Measurements from ENCODE around the gene SMIM38.

DNA sequence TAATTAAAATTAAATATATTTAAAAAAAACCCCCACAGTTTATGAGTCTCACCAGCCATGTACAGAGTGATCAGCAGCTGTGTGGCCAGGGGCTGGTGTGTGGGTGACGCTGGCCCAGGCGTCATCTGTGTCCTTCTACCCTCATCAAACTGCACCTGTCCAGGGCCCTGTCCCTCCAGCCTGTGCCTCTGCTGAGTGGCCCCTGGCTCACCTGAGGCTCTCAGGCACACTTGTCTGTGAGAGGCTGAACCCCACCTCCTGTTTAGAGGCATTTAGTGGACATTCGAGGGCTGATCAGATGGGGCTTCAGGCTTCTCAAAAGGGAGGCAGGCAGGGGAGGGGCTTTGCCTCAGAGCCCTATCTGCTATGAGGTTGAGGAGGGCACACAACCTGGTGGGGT, 29.9 kb upstream of the SMIM38 start:
- TF ChIP-seq, protein P1, sequence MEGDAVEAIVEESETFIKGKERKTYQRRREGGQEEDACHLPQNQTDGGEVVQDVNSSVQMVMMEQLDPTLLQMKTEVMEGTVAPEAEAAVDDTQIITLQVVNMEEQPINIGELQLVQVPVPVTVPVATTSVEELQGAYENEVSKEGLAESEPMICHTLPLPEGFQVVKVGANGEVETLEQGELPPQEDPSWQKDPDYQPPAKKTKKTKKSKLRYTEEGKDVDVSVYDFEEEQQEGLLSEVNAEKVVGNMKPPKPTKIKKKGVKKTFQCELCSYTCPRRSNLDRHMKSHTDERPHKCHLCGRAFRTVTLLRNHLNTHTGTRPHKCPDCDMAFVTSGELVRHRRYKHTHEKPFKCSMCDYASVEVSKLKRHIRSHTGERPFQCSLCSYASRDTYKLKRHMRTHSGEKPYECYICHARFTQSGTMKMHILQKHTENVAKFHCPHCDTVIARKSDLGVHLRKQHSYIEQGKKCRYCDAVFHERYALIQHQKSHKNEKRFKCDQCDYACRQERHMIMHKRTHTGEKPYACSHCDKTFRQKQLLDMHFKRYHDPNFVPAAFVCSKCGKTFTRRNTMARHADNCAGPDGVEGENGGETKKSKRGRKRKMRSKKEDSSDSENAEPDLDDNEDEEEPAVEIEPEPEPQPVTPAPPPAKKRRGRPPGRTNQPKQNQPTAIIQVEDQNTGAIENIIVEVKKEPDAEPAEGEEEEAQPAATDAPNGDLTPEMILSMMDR (conservative IDR thresholded peaks at IDR 0.05; ENCODE audit: low read depth, low read length): no peak
- TF ChIP-seq POLR2A (IDR thresholded peaks at IDR 0.05; ENCODE audit: low read depth, low read length) (no peak), MAFK (IDR thresholded peaks at IDR 0.05; ENCODE audit: low read depth, low read length) (no peak), BHLHE40 (IDR thresholded peaks at IDR 0.05; ENCODE audit: low read depth, low read length) (no peak), MAZ (IDR thresholded peaks at IDR 0.05; ENCODE audit: borderline replicate concordance, low read depth, low read length) (no peak), SMC3 (IDR thresholded peaks at IDR 0.05; ENCODE audit: low read depth, low read length) (no peak), MXI1 (IDR thresholded peaks at IDR 0.05; ENCODE audit: borderline replicate concordance, low read depth, low read length) (no peak), NFE2L2 (IDR thresholded peaks at IDR 0.05; ENCODE audit: low read depth, low read length) (no peak), RAD21 (IDR thresholded peaks at IDR 0.05; ENCODE audit: low read length) (no peak), CEBPB (IDR thresholded peaks at IDR 0.05; ENCODE audit: low read depth, low read length) (no peak)
- TF ChIP-seq, protein P2, sequence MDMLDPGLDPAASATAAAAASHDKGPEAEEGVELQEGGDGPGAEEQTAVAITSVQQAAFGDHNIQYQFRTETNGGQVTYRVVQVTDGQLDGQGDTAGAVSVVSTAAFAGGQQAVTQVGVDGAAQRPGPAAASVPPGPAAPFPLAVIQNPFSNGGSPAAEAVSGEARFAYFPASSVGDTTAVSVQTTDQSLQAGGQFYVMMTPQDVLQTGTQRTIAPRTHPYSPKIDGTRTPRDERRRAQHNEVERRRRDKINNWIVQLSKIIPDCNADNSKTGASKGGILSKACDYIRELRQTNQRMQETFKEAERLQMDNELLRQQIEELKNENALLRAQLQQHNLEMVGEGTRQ (IDR thresholded peaks at IDR 0.05; ENCODE audit: low read depth, low read length): no peak

Measured in IMR-90 (cell line).